Measurements from ENCODE around the gene DZIP1.

Gene DZIP1

DNA sequence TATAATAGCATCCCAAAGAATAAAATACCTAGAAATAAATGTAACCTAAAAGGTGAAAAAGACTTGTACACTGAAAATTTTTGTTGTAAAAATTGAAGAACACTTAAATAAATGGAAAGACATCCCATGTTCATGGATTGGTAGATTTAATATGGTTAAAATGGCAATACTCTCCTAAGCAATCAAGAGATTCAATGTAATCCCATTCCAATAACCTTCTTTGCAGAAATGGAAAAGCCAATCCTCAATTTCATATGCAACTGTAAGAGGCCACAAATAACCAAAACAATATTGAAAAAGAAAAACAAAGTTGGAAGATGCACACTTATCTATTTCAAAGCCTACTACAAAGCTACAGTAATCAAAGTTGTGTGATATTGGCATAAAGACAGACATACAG, 17.7 kb downstream of the DZIP1 start:
- Histone ChIP-seq H3K4me2 (ENCODE audit: low read length) (no peak overlapping the region), H3K9ac (ENCODE audit: low read length) (no peak overlapping the region), H3K27ac (ENCODE audit: low read depth, low read length, poor library complexity, severe bottlenecking) (no peak overlapping the region), H3K4me3 (ENCODE audit: low read depth, low read length, poor library complexity, severe bottlenecking) (no peak overlapping the region), H4K20me1 (ENCODE audit: insufficient read depth, low read length) (no peaks in the 10 kb centered on the region), H3K4me1 (ENCODE audit: insufficient read depth, low read length, severe bottlenecking) (no peaks in the 10 kb centered on the region), H3K9me3 (ENCODE audit: low read length) (no peaks in the 10 kb centered on the region), H3F3A (ENCODE audit: insufficient read depth, low read length) (no peaks in the 10 kb centered on the region), H3K36me3 (ENCODE audit: insufficient read depth, low read length) (no peaks in the 10 kb centered on the region), H3K27me3 (ENCODE audit: insufficient read depth, low read length) (no peaks in the 10 kb centered on the region), H3K9me2 (ENCODE audit: low read depth, low read length) (no peaks in the 10 kb centered on the region), H2AFZ (ENCODE audit: low read length) (no peak overlapping the region), H3K79me2 (ENCODE audit: insufficient read depth, low read length) (no peaks in the 10 kb centered on the region)
- TF ChIP-seq EZH2 (IDR thresholded peaks at IDR 0.05; ENCODE audit: borderline replicate concordance, low read length), result no peak
- TF ChIP-seq, protein P1, sequence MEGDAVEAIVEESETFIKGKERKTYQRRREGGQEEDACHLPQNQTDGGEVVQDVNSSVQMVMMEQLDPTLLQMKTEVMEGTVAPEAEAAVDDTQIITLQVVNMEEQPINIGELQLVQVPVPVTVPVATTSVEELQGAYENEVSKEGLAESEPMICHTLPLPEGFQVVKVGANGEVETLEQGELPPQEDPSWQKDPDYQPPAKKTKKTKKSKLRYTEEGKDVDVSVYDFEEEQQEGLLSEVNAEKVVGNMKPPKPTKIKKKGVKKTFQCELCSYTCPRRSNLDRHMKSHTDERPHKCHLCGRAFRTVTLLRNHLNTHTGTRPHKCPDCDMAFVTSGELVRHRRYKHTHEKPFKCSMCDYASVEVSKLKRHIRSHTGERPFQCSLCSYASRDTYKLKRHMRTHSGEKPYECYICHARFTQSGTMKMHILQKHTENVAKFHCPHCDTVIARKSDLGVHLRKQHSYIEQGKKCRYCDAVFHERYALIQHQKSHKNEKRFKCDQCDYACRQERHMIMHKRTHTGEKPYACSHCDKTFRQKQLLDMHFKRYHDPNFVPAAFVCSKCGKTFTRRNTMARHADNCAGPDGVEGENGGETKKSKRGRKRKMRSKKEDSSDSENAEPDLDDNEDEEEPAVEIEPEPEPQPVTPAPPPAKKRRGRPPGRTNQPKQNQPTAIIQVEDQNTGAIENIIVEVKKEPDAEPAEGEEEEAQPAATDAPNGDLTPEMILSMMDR (IDR thresholded peaks at IDR 0.05; ENCODE audit: low read length), result no peak

GRCh38 chr13:95624020-95624419, 20.5 kb downstream of the DZIP1 start:
- H3K4me1 ChIP-seq (ENCODE audit: insufficient read depth, low read length, severe bottlenecking), result no peaks in the 10 kb centered on the region
- no peaks in the 10 kb centered on the region for H4K20me1 ChIP-seq (ENCODE audit: insufficient read depth, low read length)
- no peaks in the 10 kb centered on the region for H3K27me3 ChIP-seq (ENCODE audit: insufficient read depth, low read length)
- no peak overlapping the region for H3K4me2 ChIP-seq (ENCODE audit: low read length)
- no peak overlapping the region for H3K9ac ChIP-seq (ENCODE audit: low read length)
- H3K36me3 ChIP-seq (ENCODE audit: insufficient read depth, low read length), result no peaks in the 10 kb centered on the region
- no peaks in the 10 kb centered on the region for H3K9me3 ChIP-seq (ENCODE audit: low read length)
- no peaks in the 10 kb centered on the region for H3F3A ChIP-seq (ENCODE audit: insufficient read depth, low read length)
- H3K4me3 ChIP-seq (ENCODE audit: low read depth, low read length, poor library complexity, severe bottlenecking), result no peak overlapping the region
- TF ChIP-seq, protein P1 (IDR thresholded peaks at IDR 0.05; ENCODE audit: low read length), result peak; percentile 82
- TF ChIP-seq EZH2 (IDR thresholded peaks at IDR 0.05; ENCODE audit: borderline replicate concordance, low read length), result no peak
- no peaks in the 10 kb centered on the region for H3K9me2 ChIP-seq (ENCODE audit: low read depth, low read length)
- H3K27ac ChIP-seq (ENCODE audit: low read depth, low read length, poor library complexity, severe bottlenecking), result no peak overlapping the region
- H2AFZ ChIP-seq (ENCODE audit: low read length), result no peak overlapping the region
- no peaks in the 10 kb centered on the region for H3K79me2 ChIP-seq (ENCODE audit: insufficient read depth, low read length)

GRCh38 chr13:95623141-95623540, 21.4 kb downstream of the DZIP1 start:
- Histone ChIP-seq H3F3A (ENCODE audit: insufficient read depth, low read length) (no peaks in the 10 kb centered on the region), H3K4me3 (ENCODE audit: low read depth, low read length, poor library complexity, severe bottlenecking) (no peak overlapping the region), H3K27ac (ENCODE audit: low read depth, low read length, poor library complexity, severe bottlenecking) (no peak overlapping the region), H4K20me1 (ENCODE audit: insufficient read depth, low read length) (no peaks in the 10 kb centered on the region), H3K9me2 (ENCODE audit: low read depth, low read length) (no peaks in the 10 kb centered on the region), H3K36me3 (ENCODE audit: insufficient read depth, low read length) (no peaks in the 10 kb centered on the region), H3K4me2 (ENCODE audit: low read length) (no peak overlapping the region), H3K9ac (ENCODE audit: low read length) (no peak overlapping the region), H3K27me3 (ENCODE audit: insufficient read depth, low read length) (0 out of 2 replicates have a peak, but pooled peaks cover 2% of the 10 kb centered on the region), H3K4me1 (ENCODE audit: insufficient read depth, low read length, severe bottlenecking) (no peaks in the 10 kb centered on the region), H3K79me2 (ENCODE audit: insufficient read depth, low read length) (no peaks in the 10 kb centered on the region), H2AFZ (ENCODE audit: low read length) (no peak overlapping the region), H3K9me3 (ENCODE audit: low read length) (no peaks in the 10 kb centered on the region)
- TF ChIP-seq, protein P1 (IDR thresholded peaks at IDR 0.05; ENCODE audit: low read length), result no peak
- no peak for TF ChIP-seq EZH2 (IDR thresholded peaks at IDR 0.05; ENCODE audit: borderline replicate concordance, low read length)
